Right atrium auricular region (tissue), 2 donors: ENCODE data around the gene BABAM2. TPM values are rescaled to one million over a fixed set of nuclear protein-coding genes. Genes with fewer than 3 reads are reported as not detected.

Experiments
- DNase-seq: peaks from one replicate; pipeline ENCODE4 v3.0.0-alpha.2; 2019; ENCODE audit warnings: low spot score
- H3K27ac ChIP-seq, 2 donors: fragments of 200-600 bp; sonication (generic); 1 replicate in 1 of 2; 2 replicates in 1 of 2; pipeline ENCODE4 v1.5.1; 2016 to 2019
- H3K27me3 ChIP-seq, 2 donors: fragments of 200-600 bp; sonication (generic); one replicate each; pipeline versions ENCODE4 v1.5.1 to v1.6.0; 2017 to 2019
- H3K36me3 ChIP-seq: fragments of 200-600 bp; sonication (generic); one replicate; pipeline ENCODE4 v1.5.1; 2016
- H3K4me1 ChIP-seq, 2 donors: fragments of 200-600 bp; sonication (generic); one replicate each; pipeline versions ENCODE4 v1.5.1 to v1.6.0; 2017 to 2019
- H3K4me3 ChIP-seq, 2 donors: fragments of 200-600 bp; sonication (generic); 1 replicate in 1 of 2; 2 replicates in 1 of 2; pipeline ENCODE4 v1.5.1; 2017 to 2019; ENCODE audit warnings: mild to moderate bottlenecking in 1 of 2, moderate library complexity in 1 of 2
- H3K9me3 ChIP-seq, 2 donors: fragments of 200-600 bp; sonication (generic); one replicate each; pipeline ENCODE4 v1.5.1; 2019
- total RNA-seq, 2 donors: library from RNA; depleted of rRNA; stranded (reverse); fragments of >200 nt; gene quantifications; one replicate each; pipeline ENCODE4 v1.1.0, GENCODE V29; 2016
- TF ChIP-seq, protein P1 (sequence below), 2 donors: fragments of 200-600 bp; sonication (generic); IDR thresholded peaks; one replicate each; pipeline ENCODE4 v1.5.1; 2019; ENCODE audit warnings: antibody characterized with exemption in 2 of 2

BABAM2 gene
- total RNA-seq, 2 donors from 2014 or later = 58.8 to 60.6 TPM

DNA sequence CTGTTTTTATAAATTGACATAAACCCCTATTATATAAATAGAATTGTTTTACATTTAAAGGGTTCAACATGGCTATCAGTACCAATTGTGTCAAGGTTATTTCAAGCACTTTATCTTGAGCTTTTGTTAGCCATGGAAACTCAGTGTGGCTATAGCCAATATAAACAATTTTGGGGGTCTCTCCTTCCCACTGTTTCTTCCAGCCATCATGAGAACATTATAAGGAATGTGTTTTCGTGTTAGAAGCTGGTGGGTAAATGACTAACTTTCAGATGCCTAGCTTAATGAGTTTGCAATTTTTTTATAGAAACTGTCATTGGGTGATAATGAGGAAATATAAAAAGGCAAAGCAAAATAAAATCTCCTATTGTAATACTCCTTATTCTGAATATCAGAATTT, 348.7 kb downstream of the BABAM2 start:
- TF ChIP-seq, protein P1, sequence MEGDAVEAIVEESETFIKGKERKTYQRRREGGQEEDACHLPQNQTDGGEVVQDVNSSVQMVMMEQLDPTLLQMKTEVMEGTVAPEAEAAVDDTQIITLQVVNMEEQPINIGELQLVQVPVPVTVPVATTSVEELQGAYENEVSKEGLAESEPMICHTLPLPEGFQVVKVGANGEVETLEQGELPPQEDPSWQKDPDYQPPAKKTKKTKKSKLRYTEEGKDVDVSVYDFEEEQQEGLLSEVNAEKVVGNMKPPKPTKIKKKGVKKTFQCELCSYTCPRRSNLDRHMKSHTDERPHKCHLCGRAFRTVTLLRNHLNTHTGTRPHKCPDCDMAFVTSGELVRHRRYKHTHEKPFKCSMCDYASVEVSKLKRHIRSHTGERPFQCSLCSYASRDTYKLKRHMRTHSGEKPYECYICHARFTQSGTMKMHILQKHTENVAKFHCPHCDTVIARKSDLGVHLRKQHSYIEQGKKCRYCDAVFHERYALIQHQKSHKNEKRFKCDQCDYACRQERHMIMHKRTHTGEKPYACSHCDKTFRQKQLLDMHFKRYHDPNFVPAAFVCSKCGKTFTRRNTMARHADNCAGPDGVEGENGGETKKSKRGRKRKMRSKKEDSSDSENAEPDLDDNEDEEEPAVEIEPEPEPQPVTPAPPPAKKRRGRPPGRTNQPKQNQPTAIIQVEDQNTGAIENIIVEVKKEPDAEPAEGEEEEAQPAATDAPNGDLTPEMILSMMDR (IDR thresholded peaks at IDR 0.05) = no peak
- Histone ChIP-seq H3K27me3 (no peaks in the 10 kb centered on the region), H3K4me1 (peaks cover 0 to 17% of the 10 kb centered on the region in 2 donors), H3K27ac (no peak overlapping the region), H3K36me3 (peaks cover 10% of the 10 kb centered on the region), H3K9me3 (no peaks in the 10 kb centered on the region), H3K4me3 (no peak overlapping the region)
- no peak for DNase-seq

DNA sequence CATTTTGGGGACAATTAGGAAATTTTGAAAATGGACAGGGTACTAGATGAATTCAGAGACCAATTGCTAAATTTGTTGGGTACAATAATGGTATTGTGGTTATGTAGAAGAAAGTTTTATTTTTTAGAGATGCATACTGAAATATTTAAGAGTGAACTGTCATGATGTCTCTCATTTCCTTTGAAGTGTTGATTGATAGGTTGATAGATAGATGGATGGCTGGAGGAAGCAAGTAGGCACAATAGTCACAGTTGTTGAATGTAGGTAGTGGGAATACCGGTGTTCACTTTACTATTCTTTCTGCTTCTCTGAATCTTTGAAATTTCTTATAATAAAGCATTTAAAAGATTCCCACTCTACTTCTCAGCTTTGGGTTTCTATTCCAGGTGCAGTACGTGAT, 350.4 kb downstream of the BABAM2 start:
- Histone ChIP-seq H3K27me3 (no peaks in the 10 kb centered on the region), H3K36me3 (peaks cover 10% of the 10 kb centered on the region), H3K9me3 (no peaks in the 10 kb centered on the region), H3K4me1 (peaks cover 0 to 17% of the 10 kb centered on the region in 2 donors), H3K27ac (no peak overlapping the region), H3K4me3 (no peak overlapping the region)
- TF ChIP-seq, protein P1 (IDR thresholded peaks at IDR 0.05) = no peak
- DNase-seq = no peak

DNA sequence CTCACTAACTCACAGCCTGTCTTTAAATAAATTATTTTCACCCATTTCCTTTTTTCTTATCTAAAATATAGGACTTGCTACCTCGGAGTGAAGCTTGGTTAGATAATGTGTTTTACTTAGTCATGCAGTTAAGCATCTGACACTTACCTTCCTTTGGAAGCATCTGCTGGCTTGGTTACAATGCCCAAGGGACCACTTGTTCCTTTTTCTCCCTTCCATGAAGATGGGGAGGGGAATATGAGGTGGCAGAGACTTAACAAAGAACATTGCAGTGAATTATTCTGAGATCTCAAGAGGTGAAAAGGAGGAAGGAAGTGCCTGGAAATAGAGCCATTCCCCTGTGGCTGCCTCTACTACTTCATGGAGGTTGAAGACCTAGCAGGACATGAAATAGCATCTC, 356.8 kb downstream of the BABAM2 start:
- H3K27me3 ChIP-seq = no peaks in the 10 kb centered on the region
- H3K9me3 ChIP-seq = no peaks in the 10 kb centered on the region
- no peak for DNase-seq
- no peak overlapping the region for H3K4me3 ChIP-seq
- H3K36me3 ChIP-seq = no peaks in the 10 kb centered on the region
- TF ChIP-seq, protein P1 (IDR thresholded peaks at IDR 0.05) = no peak
- no peak overlapping the region for H3K27ac ChIP-seq
- peaks cover 0 to 5% of the 10 kb centered on the region in 2 donors for H3K4me1 ChIP-seq

DNA sequence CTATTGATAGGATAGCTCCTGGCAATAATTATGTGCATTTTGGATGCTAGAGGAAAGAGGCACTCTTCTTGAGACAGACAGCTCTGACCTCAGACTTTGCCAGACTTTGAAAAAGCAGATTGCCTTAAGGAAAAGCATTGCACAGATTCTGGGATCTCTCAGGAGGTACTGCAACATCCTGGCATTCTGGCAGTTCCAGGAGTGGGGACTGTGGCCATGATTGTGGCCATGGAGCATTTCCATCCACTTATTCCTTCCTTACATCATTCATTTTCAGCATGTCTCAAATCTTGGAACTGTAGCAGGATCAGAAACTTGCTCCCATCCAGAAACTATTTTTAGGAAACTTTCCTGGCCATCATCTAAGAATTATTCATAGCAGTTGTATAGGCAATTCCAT, 357.2 kb downstream of the BABAM2 start:
- H3K36me3 ChIP-seq = no peaks in the 10 kb centered on the region
- peaks cover 0 to 5% of the 10 kb centered on the region in 2 donors for H3K4me1 ChIP-seq
- no peaks in the 10 kb centered on the region for H3K9me3 ChIP-seq
- TF ChIP-seq, protein P1 (IDR thresholded peaks at IDR 0.05) = no peak
- no peak overlapping the region for H3K27ac ChIP-seq
- no peak overlapping the region for H3K4me3 ChIP-seq
- H3K27me3 ChIP-seq = no peaks in the 10 kb centered on the region
- DNase-seq = no peak

DNA sequence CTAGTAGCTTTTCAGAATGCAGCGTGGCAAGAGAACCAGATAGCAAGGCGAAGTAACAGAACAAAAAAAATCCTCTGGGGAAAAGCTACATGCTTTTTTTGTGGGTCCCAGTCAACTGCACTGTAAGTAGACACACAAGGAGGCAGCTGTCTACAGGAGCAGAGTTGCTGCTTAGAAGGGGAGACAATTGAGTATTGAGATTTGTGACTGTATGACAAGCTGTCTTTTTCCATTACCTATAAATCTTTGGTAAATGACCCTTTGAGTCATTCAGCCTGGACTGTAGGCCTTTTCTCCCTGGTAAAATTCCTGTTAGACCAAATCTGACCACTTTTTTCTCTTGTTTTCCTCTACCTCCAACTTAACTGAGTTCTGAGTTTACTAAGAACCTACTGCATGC, 358.0 kb downstream of the BABAM2 start:
- no peak overlapping the region for H3K4me3 ChIP-seq
- no peak for DNase-seq
- no peak overlapping the region for H3K27ac ChIP-seq
- H3K4me1 ChIP-seq = peaks cover 0 to 5% of the 10 kb centered on the region in 2 donors
- no peaks in the 10 kb centered on the region for H3K27me3 ChIP-seq
- no peaks in the 10 kb centered on the region for H3K9me3 ChIP-seq
- TF ChIP-seq, protein P1 (IDR thresholded peaks at IDR 0.05) = no peak
- H3K36me3 ChIP-seq = no peaks in the 10 kb centered on the region

DNA sequence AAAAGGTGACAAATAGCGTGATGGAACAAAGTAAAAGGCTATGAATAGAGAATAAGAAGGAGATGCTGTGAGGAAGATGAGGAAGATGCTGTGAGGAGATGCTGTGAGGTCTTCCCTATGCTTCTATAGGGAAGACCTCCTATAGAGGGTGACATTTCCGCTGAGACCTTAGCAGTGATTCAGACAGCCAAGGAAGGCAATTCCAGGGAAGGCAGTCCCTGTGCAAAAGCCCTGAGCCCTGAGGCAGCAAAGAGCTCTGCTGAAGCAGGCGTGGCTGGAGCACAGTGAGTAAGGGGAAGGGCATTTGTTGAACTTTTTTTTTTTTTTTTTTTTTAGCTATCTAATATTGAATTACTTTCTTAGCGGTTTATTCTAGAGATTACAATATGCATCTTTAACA, 359.5 kb downstream of the BABAM2 start:
- H3K27me3 ChIP-seq = no peaks in the 10 kb centered on the region
- no peaks in the 10 kb centered on the region for H3K36me3 ChIP-seq
- no peaks in the 10 kb centered on the region for H3K9me3 ChIP-seq
- no peak overlapping the region for H3K4me3 ChIP-seq
- DNase-seq = no peak
- TF ChIP-seq, protein P1 (IDR thresholded peaks at IDR 0.05) = no peak
- no peak overlapping the region for H3K27ac ChIP-seq
- H3K4me1 ChIP-seq = peaks cover 0 to 5% of the 10 kb centered on the region in 2 donors
